Fibroblast of villous mesenchyme (primary cell): Measurements from ENCODE around the gene ZNRF3. TPM values are rescaled to one million over a fixed set of nuclear protein-coding genes. Genes with fewer than 3 reads are reported as not detected.
"Not testable (repeated sequence)": the region's sequence is repeated elsewhere in the genome, so short reads cannot be mapped to it uniquely, and the experiment has no call there.

ENCODE experiments used
- DNase-seq: peaks from one replicate; pipeline ENCODE4 v3.0.0-alpha.2; 2010; ENCODE audit warnings: low read depth
- H3K4me3 ChIP-seq: 2 replicates; pipeline ENCODE4 v1.5.1; 2011; ENCODE audit warnings: low read depth, mild to moderate bottlenecking, low read length
- total RNA-seq: library from RNA; depleted of rRNA; stranded (reverse); fragments of >200 nt; gene quantifications from 2 replicates; pipeline ENCODE4 v1.2.3, GENCODE V29; 2012
- TF ChIP-seq, protein P1 (sequence below): IDR thresholded peaks from 2 replicates; pipeline ENCODE4 v1.5.1; 2012; ENCODE audit warnings: low read depth, mild to moderate bottlenecking, low read length; ENCODE audit not compliant: insufficient read depth

The ZNRF3 gene
- total RNA-seq, 1 donor = 1.7 TPM

- TF ChIP-seq, protein P1, sequence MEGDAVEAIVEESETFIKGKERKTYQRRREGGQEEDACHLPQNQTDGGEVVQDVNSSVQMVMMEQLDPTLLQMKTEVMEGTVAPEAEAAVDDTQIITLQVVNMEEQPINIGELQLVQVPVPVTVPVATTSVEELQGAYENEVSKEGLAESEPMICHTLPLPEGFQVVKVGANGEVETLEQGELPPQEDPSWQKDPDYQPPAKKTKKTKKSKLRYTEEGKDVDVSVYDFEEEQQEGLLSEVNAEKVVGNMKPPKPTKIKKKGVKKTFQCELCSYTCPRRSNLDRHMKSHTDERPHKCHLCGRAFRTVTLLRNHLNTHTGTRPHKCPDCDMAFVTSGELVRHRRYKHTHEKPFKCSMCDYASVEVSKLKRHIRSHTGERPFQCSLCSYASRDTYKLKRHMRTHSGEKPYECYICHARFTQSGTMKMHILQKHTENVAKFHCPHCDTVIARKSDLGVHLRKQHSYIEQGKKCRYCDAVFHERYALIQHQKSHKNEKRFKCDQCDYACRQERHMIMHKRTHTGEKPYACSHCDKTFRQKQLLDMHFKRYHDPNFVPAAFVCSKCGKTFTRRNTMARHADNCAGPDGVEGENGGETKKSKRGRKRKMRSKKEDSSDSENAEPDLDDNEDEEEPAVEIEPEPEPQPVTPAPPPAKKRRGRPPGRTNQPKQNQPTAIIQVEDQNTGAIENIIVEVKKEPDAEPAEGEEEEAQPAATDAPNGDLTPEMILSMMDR = no peak
- H3K4me3 ChIP-seq = no peak overlapping the region
- no peak for DNase-seq
Measured at GRCh38 chr22:28907311-28908008, 24.1 kb downstream of the ZNRF3 start.

DNA sequence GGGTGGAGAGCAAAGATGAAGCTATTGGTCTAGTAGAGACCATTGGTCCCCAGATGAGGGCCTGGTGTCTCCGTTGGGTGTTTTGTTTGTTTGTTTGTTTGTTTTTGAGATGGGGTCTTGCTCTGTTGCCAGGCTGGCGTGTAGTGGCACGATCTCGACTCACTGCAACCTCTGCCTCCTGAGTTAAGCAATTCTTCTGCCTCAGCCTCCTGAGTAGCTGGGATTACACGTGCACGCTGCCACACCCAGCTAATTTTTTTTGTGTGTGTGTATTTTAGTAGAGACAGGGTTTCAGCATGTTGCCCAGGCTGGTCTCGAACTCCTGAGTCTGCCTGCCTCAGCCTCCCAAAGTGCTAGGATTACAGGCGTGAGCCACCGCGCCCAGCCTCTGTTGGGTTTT lies 25.4 kb downstream of the ZNRF3 start:
- not testable (repeated sequence) for DNase-seq, H3K4me3 ChIP-seq

DNA sequence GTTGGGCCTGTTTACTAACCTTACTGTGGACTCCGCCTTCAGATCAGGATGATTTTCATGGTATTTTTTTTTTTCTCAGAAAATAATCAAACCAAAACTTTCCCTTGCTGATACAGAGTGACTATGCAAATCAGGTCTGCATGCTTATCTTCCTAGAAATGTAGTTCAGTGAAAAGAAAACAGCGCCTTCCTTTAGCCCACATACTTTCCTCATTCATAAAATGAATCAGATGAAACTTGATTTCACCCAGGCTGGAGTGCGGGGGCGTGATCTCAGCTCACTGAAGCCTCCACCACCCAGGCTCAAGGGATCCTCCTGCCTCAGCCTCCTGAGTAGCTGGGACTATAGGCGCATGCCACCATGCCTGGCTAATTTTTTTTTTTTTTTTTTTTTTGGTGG lies 26.0 kb downstream of the ZNRF3 start:
- no peak overlapping the region for H3K4me3 ChIP-seq
- TF ChIP-seq, protein P1 = no peak
- DNase-seq = no peak

DNA sequence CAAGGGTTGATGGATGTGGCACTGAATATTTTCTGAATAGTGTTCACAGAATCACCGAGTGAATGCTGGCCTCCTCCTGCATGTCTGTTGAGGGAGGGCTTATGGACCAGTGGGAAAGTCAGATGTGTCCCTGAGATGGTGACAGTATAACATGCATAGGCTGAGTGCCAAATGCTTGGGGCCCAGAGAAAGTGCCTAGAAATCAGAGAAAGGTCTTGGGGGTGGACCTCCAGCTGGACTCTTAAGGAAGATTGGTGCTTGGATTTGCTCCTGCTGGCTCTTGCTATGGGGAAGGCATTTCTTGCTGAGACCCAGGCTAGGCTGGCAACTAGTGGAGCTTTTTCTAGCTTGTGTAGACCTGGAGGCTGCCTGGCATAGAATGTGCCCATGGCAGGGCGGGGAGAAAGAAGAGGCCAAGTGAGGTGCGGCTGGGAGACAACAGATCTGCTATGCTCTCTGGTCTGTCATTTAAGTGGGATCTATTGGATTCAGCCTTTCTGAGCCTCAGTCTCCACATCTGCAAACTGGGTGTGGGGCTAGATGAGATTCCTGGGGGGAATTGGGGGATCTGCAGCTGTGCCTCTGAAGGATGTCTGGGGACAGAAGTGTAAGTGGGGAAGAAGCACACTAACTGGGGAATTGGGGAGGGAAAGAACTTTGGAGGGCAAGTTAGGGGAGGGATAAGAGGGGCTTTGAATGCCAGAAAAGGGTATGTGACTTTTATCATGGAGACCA lies 27.4 kb downstream of the ZNRF3 start:
- no peak overlapping the region for H3K4me3 ChIP-seq
- TF ChIP-seq, protein P1 = no peak
- no peak for DNase-seq

DNA sequence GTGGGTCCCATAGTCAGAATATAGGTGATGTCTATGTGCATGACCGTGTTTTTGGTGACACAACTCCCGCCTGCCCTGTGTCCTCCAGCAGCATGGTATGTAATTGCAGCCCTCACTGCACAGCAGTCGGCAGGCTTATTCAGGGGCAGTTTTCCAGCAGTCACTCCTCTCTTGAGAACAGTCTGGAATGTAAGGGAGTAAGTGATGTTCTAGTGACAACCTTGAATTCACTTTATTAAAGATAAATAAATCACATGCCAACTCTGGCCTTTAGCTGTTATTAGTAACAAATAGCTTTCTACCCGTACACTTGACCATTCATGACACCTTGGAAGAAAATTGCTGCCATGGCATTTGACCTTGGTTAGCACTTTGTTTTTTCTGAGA lies 27.9 kb downstream of the ZNRF3 start:
- TF ChIP-seq, protein P1 = no peak
- no peak for DNase-seq
- no peak overlapping the region for H3K4me3 ChIP-seq

DNA sequence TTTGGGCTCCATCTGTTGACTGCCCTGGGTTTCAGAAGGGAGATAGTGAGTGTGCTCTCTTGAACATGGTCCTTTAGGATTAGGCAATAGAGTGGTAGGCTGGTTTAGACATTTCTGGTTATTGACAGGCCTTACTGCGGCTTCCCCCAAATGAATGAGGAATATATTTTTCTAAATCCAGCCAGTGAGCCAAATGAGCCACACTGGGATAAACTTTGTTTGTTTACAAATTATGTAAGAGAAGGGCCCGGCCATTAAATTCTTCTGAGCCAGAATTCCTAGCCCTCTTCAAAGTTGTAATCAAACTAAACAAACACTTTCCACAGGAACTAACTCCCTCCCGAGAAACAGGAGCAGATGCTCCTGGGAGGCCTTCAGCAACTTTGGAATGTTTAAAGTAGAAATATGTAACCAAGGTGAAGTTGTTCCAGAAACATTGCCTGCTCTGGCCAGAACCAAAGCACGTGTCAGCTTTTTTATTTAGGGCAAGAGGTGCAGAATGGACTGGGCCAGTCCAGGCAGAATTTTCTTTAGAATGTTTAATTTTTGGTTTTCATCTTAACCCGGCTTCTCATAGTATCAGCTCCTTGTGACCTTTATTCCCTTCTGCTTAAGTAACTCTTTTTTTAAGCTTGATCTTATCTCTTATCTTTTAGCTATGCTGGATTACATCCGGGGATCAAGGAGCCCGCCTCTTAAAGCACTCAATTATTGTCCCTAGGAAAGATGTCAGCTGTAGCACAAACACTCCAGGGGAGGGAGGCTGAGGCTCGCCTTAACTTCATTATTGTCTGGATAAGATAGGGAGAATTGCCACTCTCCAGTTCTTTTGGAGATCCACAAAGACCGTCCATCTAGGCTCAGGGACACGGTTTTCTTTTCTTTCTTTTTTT lies 28.7 kb downstream of the ZNRF3 start:
- H3K4me3 ChIP-seq = no peak overlapping the region
- DNase-seq = peak; percentile 81
- TF ChIP-seq, protein P1 = no peak

DNA sequence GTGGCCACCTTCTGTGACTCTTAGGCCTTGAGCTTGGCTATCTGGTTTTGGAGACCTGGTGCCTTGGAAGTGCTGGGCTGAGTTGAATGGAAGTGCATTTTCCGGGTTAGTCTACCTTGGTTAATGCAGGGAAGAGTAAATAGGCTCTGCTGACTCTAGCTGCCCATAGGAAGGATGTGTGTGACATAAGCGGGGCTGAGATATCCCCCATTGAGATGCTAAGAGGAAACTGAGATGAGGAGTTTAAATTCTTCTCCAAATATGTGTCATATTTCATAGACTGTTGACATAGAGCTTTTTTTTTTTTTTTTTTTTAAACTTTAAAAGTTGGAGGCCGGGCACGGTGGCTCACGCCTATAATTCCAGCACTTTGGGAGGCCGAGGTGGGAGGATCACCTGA lies 30.8 kb downstream of the ZNRF3 start:
- no peak overlapping the region for H3K4me3 ChIP-seq
- TF ChIP-seq, protein P1 = no peak
- no peak for DNase-seq
